ENCODE measurements around the gene CTNND1. TPM values are rescaled to one million over a fixed set of nuclear protein-coding genes. Genes with fewer than 3 reads are reported as not detected.

The CTNND1 gene
- total and polyA plus RNA-seq, 2 experiments from 2014 or later: 66.9 to 101 TPM

DNA sequence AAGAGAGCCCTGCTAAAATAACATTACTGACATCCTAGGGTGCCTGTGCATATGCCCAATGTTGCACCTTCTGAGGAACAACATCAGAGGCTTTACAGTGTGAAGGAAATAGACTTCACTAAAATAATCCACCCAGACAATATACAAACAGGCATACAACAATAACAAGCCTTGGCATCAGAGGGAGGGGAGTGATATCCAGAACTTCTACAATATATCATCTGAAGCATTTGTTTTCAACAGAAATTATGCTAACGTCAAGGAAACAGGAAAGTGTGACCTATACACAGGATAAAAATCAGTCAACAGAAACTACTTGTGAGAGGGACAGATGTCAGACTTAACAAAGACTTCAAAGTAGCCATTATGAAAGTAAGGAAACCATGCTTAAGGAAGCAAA is 81.3 kb downstream of the CTNND1 start:
- Histone ChIP-seq H3K4me3 (no peak overlapping the region), H3K27ac (no peak overlapping the region), H3K79me2 (ENCODE audit: insufficient read depth) (no peaks in the 10 kb centered on the region), H3F3A (ENCODE audit: insufficient read depth) (no peaks in the 10 kb centered on the region), H4K20me1 (ENCODE audit: insufficient read depth) (no peaks in the 10 kb centered on the region), H3K9me2 (ENCODE audit: insufficient read depth) (no peaks in the 10 kb centered on the region), H2AFZ (no peak overlapping the region), H3K9me3 (ENCODE audit: low read depth) (no peaks in the 10 kb centered on the region), H3K27me3 (replicated peaks; ENCODE audit: insufficient read depth) (no peaks in the 10 kb centered on the region), H3K36me3 (ENCODE audit: low read depth) (no peaks in the 10 kb centered on the region), H3K9ac (no peak overlapping the region), H3K4me2 (ENCODE audit: unreplicated experiment) (no peak overlapping the region), H3K4me1 (ENCODE audit: insufficient read depth) (no peaks in the 10 kb centered on the region)
- 28 to 38% methylated on average over 1 of the region's 1 CpG for WGBS, 2 experiments (ENCODE audit: low coverage in 1 of 2, low lambda C conversion rate in 2 of 2, missing lambda C conversion rate in 2 of 2)
- in situ Hi-C loops (cut with MboI): no loop called here
- TF ChIP-seq EZH2 (IDR thresholded peaks at IDR 0.05; ENCODE audit: insufficient read depth, poor library complexity, severe bottlenecking) (no peak), EZH2phosphoT487 (IDR thresholded peaks at IDR 0.05; ENCODE audit: insufficient read depth, low read depth) (no peak)
- DNase-seq: no peak

DNA sequence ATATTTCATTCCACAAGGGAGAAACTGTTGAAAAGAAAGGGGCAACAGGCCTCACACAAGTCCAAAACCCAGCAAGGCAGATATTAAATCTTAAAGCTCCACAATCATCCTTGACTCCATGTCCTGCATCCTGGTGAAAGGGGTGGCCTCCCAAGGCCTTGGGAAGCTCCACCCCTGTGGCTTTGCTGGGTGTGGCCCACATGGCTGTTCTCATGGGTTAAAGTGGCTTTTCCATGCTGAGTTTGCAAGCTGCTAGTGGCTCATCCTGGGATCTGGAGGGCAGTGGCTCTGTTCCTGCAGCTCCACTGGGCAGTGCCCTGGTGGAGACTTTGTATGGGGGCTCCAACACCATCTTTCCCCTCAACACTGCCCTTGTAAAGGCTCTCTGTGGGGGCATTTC is 106.4 kb downstream of the CTNND1 start:
- Histone ChIP-seq H3K9me2 (ENCODE audit: insufficient read depth) (no peaks in the 10 kb centered on the region), H4K20me1 (ENCODE audit: insufficient read depth) (no peaks in the 10 kb centered on the region), H3K9me3 (ENCODE audit: low read depth) (no peaks in the 10 kb centered on the region), H3K79me2 (ENCODE audit: insufficient read depth) (no peaks in the 10 kb centered on the region), H3K4me3 (no peak overlapping the region), H3K4me1 (ENCODE audit: insufficient read depth) (peaks cover 30% of the 10 kb centered on the region), H3K27ac (no peak overlapping the region), H2AFZ (no peak overlapping the region), H3K36me3 (ENCODE audit: low read depth) (no peaks in the 10 kb centered on the region), H3K9ac (no peak overlapping the region), H3K4me2 (ENCODE audit: unreplicated experiment) (no peak overlapping the region), H3F3A (ENCODE audit: insufficient read depth) (0 out of 2 replicates have a peak, but pooled peaks cover 19% of the 10 kb centered on the region), H3K27me3 (replicated peaks; ENCODE audit: insufficient read depth) (no peaks in the 10 kb centered on the region)
- no peak for DNase-seq
- TF ChIP-seq EZH2phosphoT487 (IDR thresholded peaks at IDR 0.05; ENCODE audit: insufficient read depth, low read depth): no peak
- TF ChIP-seq EZH2 (IDR thresholded peaks at IDR 0.05; ENCODE audit: insufficient read depth, poor library complexity, severe bottlenecking): no peak
- in situ Hi-C loops (cut with MboI): no loop called here

DNA sequence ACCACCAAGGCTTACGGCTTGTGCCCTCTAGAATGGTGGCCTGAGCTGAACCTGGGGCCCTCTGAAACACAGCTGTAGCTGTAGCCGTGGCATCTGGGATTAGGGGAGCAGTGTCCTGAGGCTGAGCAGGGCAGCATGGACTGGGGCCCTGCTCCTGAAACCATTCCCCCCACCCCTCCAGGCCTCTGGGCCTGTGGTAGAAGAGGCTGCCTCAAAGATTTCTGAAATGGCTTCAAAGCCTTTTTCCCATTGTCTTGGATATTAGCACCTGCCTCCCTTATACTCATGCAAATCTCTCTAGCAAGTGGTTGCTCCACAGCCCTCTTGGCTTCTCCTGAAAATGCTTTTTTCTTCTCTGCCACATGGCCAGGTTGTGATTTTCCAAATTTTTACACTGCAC is 106.9 kb downstream of the CTNND1 start:
- TF ChIP-seq EZH2 (IDR thresholded peaks at IDR 0.05; ENCODE audit: insufficient read depth, poor library complexity, severe bottlenecking) (no peak), EZH2phosphoT487 (IDR thresholded peaks at IDR 0.05; ENCODE audit: insufficient read depth, low read depth) (no peak)
- in situ Hi-C loops (cut with MboI): no loop called here
- Histone ChIP-seq H3K9me3 (ENCODE audit: low read depth) (no peaks in the 10 kb centered on the region), H3K9me2 (ENCODE audit: insufficient read depth) (no peaks in the 10 kb centered on the region), H2AFZ (no peak overlapping the region), H3K79me2 (ENCODE audit: insufficient read depth) (no peaks in the 10 kb centered on the region), H3K27ac (no peak overlapping the region), H3K4me1 (ENCODE audit: insufficient read depth) (peaks cover 35% of the 10 kb centered on the region), H3F3A (ENCODE audit: insufficient read depth) (peaks cover 24% of the 10 kb centered on the region; the same call in 1 of the 2 replicates), H3K4me2 (ENCODE audit: unreplicated experiment) (no peak overlapping the region), H3K9ac (no peak overlapping the region), H3K4me3 (no peak overlapping the region), H3K27me3 (replicated peaks; ENCODE audit: insufficient read depth) (no peaks in the 10 kb centered on the region), H3K36me3 (ENCODE audit: low read depth) (no peaks in the 10 kb centered on the region), H4K20me1 (ENCODE audit: insufficient read depth) (no peaks in the 10 kb centered on the region)
- no peak for DNase-seq
- 45 to 54% methylated on average over 2 of the region's 2 CpGs for WGBS, 2 experiments (ENCODE audit: low coverage in 1 of 2, low lambda C conversion rate in 2 of 2, missing lambda C conversion rate in 2 of 2)

Small RNAs within 50 kb of the gene (small RNA-seq; reads per million reads assigned to genes)
- not detected for gene AP001931.1 (ENCODE audit: low read depth, low replicate concordance)
- gene TMX2-CTNND1 (ENCODE audit: low read depth, low replicate concordance): not detected

Other genes starting within 250 kb of the CTNND1 start
- gene SLC43A1, start 246.1 kb upstream of the CTNND1 start, total RNA-seq (2014; rRNA removed; shearing (Covaris generic)): 6.2 and 9.3 TPM in 2 replicates
- gene SLC43A1, start 246.1 kb upstream of the CTNND1 start, polyA plus RNA-seq (2016; fragmentation: Nextera tagmentation; extraction: Ambion mirVana): 7.1 and 7.7 TPM in 2 replicates
- gene TIMM10, start 231.0 kb upstream of the CTNND1 start, total RNA-seq (2014; rRNA removed; shearing (Covaris generic)): 29.0 and 48.3 TPM in 2 replicates
- gene TIMM10, start 231.0 kb upstream of the CTNND1 start, polyA plus RNA-seq (2016; fragmentation: Nextera tagmentation; extraction: Ambion mirVana): 73.4 and 78.3 TPM in 2 replicates
- gene SMTNL1, start 224.2 kb upstream of the CTNND1 start, total RNA-seq (2014; rRNA removed; shearing (Covaris generic)): not detected in 2 replicates
- not detected in 2 replicates for gene SMTNL1, start 224.2 kb upstream of the CTNND1 start, polyA plus RNA-seq (2016; fragmentation: Nextera tagmentation; extraction: Ambion mirVana)
- gene UBE2L6, start 194.1 kb upstream of the CTNND1 start, total RNA-seq (2014; rRNA removed; shearing (Covaris generic)): 32.8 and 41.5 TPM in 2 replicates
- gene UBE2L6, start 194.1 kb upstream of the CTNND1 start, polyA plus RNA-seq (2016; fragmentation: Nextera tagmentation; extraction: Ambion mirVana): 74.0 and 75.9 TPM in 2 replicates
- 98.0 and 147 TPM in 2 replicates for gene SERPING1, start 164.1 kb upstream of the CTNND1 start, total RNA-seq (2014; rRNA removed; shearing (Covaris generic))
- gene SERPING1, start 164.1 kb upstream of the CTNND1 start, polyA plus RNA-seq (2016; fragmentation: Nextera tagmentation; extraction: Ambion mirVana): 319 and 327 TPM in 2 replicates
- gene YPEL4, start 111.9 kb upstream of the CTNND1 start, total RNA-seq (2014; rRNA removed; shearing (Covaris generic)): 1.7 TPM in 1 of 2 replicates, not detected in the other
- 0.35 and 0.49 TPM in 2 replicates for gene YPEL4, start 111.9 kb upstream of the CTNND1 start, polyA plus RNA-seq (2016; fragmentation: Nextera tagmentation; extraction: Ambion mirVana)
- 19.6 and 21.0 TPM in 2 replicates for gene CLP1, start 104.0 kb upstream of the CTNND1 start, total RNA-seq (2014; rRNA removed; shearing (Covaris generic))
- gene CLP1, start 104.0 kb upstream of the CTNND1 start, polyA plus RNA-seq (2016; fragmentation: Nextera tagmentation; extraction: Ambion mirVana): 16.2 and 16.4 TPM in 2 replicates
- 43.6 and 52.5 TPM in 2 replicates for gene ZDHHC5, start 93.7 kb upstream of the CTNND1 start, total RNA-seq (2014; rRNA removed; shearing (Covaris generic))
- 35.8 and 36.7 TPM in 2 replicates for gene ZDHHC5, start 93.7 kb upstream of the CTNND1 start, polyA plus RNA-seq (2016; fragmentation: Nextera tagmentation; extraction: Ambion mirVana)
- gene MED19, start 49.6 kb upstream of the CTNND1 start, total RNA-seq (2014; rRNA removed; shearing (Covaris generic)): 17.7 and 33.4 TPM in 2 replicates
- 37.1 and 39.6 TPM in 2 replicates for gene MED19, start 49.6 kb upstream of the CTNND1 start, polyA plus RNA-seq (2016; fragmentation: Nextera tagmentation; extraction: Ambion mirVana)
- gene TMX2, start 49.2 kb upstream of the CTNND1 start, total RNA-seq (2014; rRNA removed; shearing (Covaris generic)): 68.5 and 88.1 TPM in 2 replicates
- 101 and 105 TPM in 2 replicates for gene TMX2, start 49.2 kb upstream of the CTNND1 start, polyA plus RNA-seq (2016; fragmentation: Nextera tagmentation; extraction: Ambion mirVana)
- gene SELENOH, start 20.3 kb upstream of the CTNND1 start, total RNA-seq (2014; rRNA removed; shearing (Covaris generic)): 96.6 and 123 TPM in 2 replicates
- gene SELENOH, start 20.3 kb upstream of the CTNND1 start, polyA plus RNA-seq (2016; fragmentation: Nextera tagmentation; extraction: Ambion mirVana): 181 and 184 TPM in 2 replicates
- gene BTBD18, start 10.0 kb upstream of the CTNND1 start, total RNA-seq (2014; rRNA removed; shearing (Covaris generic)): not detected in 2 replicates
- gene BTBD18, start 10.0 kb upstream of the CTNND1 start, polyA plus RNA-seq (2016; fragmentation: Nextera tagmentation; extraction: Ambion mirVana): 0.10 TPM in 1 of 2 replicates, not detected in the other

Data from GM23248 (cell line).